Measurements from ENCODE around the gene MYH9.

DNA sequence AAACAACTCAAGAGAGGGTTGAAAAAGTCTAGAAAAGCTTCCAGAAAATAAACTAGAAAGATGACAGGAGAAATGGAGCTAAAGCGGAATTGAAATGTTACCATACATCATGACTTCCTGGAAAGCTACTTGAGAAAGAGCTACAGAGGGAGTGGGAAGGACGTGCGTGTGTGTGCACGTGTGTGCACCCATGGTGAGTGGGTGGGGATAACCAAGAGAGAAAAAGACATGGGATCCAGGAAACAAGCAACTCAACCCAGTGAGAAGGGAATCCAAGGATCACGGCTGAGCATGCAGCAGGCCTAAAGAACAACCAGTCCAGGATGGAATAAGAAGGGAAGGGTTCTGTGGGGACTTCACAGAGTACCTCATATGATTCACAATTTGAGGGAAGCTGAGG, 113.2 kb downstream of the MYH9 start:
- TF ChIP-seq, protein P1, sequence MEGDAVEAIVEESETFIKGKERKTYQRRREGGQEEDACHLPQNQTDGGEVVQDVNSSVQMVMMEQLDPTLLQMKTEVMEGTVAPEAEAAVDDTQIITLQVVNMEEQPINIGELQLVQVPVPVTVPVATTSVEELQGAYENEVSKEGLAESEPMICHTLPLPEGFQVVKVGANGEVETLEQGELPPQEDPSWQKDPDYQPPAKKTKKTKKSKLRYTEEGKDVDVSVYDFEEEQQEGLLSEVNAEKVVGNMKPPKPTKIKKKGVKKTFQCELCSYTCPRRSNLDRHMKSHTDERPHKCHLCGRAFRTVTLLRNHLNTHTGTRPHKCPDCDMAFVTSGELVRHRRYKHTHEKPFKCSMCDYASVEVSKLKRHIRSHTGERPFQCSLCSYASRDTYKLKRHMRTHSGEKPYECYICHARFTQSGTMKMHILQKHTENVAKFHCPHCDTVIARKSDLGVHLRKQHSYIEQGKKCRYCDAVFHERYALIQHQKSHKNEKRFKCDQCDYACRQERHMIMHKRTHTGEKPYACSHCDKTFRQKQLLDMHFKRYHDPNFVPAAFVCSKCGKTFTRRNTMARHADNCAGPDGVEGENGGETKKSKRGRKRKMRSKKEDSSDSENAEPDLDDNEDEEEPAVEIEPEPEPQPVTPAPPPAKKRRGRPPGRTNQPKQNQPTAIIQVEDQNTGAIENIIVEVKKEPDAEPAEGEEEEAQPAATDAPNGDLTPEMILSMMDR (IDR thresholded peaks at IDR 0.05): no peak
- no peak for TF ChIP-seq EZH2 (IDR thresholded peaks at IDR 0.05; ENCODE audit: borderline replicate concordance, insufficient read depth, low read depth, low read length, poor library complexity, severe bottlenecking)
